IMR-90 (cell line): ENCODE measurements around the gene RERE. TPM values are rescaled to one million over a fixed set of nuclear protein-coding genes. Genes with fewer than 3 reads are reported as not detected.

Experiments
- ATAC-seq: fragments of 200-7000 bp; cut with Tn5 transposase; 2 replicates; pipeline ENCODE4 v1.9.1; 2020; ENCODE audit warnings: low read depth, mild to moderate bottlenecking, moderate library complexity
- BruUV-seq: library from RNA; stranded (reverse); fragments of 400-500 nt; replicated peaks from 2 replicates; lab custom pipeline; 2021; lab: Mats Ljungman, UMichigan
- CTCF ChIA-PET: fragments of 300-600 bp; formaldehyde crosslinking; extraction: SDS; loops from one replicate; lab custom pipeline; 2021; ENCODE audit warnings: antibody characterized with exemption; lab: Yijun Ruan, JAX
- POLR2A ChIA-PET: fragments of 300-600 bp; sonication (Branson Sonifier 250); formaldehyde crosslinking; loops from one replicate; lab custom pipeline; 2022; ENCODE audit warnings: antibody characterized with exemption; ENCODE audit not compliant: unreplicated experiment; lab: Charles Lee
- DNase-seq: peaks from one replicate; pipeline ENCODE4 v3.0.0; 2013
- H2AFZ ChIP-seq: replicated peaks from 2 replicates; pipeline ENCODE3; 2013; ENCODE audit warnings: low read length, mild to moderate bottlenecking; ENCODE audit not compliant: poor library complexity
- H2AK5ac ChIP-seq: 2 replicates; pipeline ENCODE4 v1.6.1; 2013; ENCODE audit warnings: low read depth, low read length, inconsistent platforms
- H2AK9ac ChIP-seq: replicated peaks from 2 replicates; pipeline ENCODE3; 2013; ENCODE audit warnings: mild to moderate bottlenecking, low read depth, low read length, moderate library complexity; ENCODE audit not compliant: poor library complexity
- H2BK120ac ChIP-seq: 2 replicates; pipeline ENCODE4 v1.6.1; 2013; ENCODE audit warnings: low read depth, low read length, inconsistent platforms
- H2BK15ac ChIP-seq: 3 replicates; pipeline ENCODE4 v1.6.1; 2013; ENCODE audit warnings: low read depth, low read length, inconsistent platforms
- H2BK20ac ChIP-seq: 2 replicates; pipeline ENCODE4 v1.6.1; 2013; ENCODE audit warnings: low read depth, mild to moderate bottlenecking, inconsistent platforms, low read length, moderate library complexity
- H2BK5ac ChIP-seq: 2 replicates; pipeline ENCODE4 v1.6.1; 2013; ENCODE audit warnings: mild to moderate bottlenecking, low read depth, low read length, inconsistent platforms; ENCODE audit not compliant: poor library complexity, severe bottlenecking
- H3K14ac ChIP-seq: replicated peaks from 2 replicates; pipeline ENCODE4 v1.6.1; 2013; ENCODE audit warnings: low read depth, low read length, inconsistent platforms
- H3K18ac ChIP-seq: 2 replicates; pipeline ENCODE4 v1.6.1; 2013; ENCODE audit warnings: low read depth, low read length, control low read depth
- H3K23ac ChIP-seq: 2 replicates; pipeline ENCODE4 v1.6.1; 2013; ENCODE audit warnings: low read depth, low read length, inconsistent platforms
- H3K27ac ChIP-seq: 2 replicates; pipeline ENCODE4 v1.5.1; 2013; ENCODE audit warnings: mild to moderate bottlenecking, control low read depth, low read length; ENCODE audit not compliant: insufficient read depth
- H3K27me3 ChIP-seq: 2 replicates; pipeline ENCODE4 v1.6.1; 2013; ENCODE audit warnings: low read length; ENCODE audit not compliant: control insufficient read depth, insufficient read depth
- H3K36me3 ChIP-seq: 2 replicates; pipeline ENCODE4 v1.6.1; 2013; ENCODE audit warnings: low read length, mixed read lengths; ENCODE audit not compliant: control insufficient read depth, insufficient read depth
- H3K4ac ChIP-seq: 2 replicates; pipeline ENCODE4 v1.6.1; 2013; ENCODE audit warnings: low read depth, low read length, inconsistent platforms
- H3K4me1 ChIP-seq: 2 replicates; pipeline ENCODE4 v1.6.1; 2013; ENCODE audit warnings: low read length, mixed read lengths; ENCODE audit not compliant: control insufficient read depth, insufficient read depth
- H3K4me2 ChIP-seq: 2 replicates; pipeline ENCODE4 v1.6.1; 2013; ENCODE audit warnings: low read depth, mild to moderate bottlenecking, control low read depth, low read length, moderate library complexity
- H3K4me3 ChIP-seq: 2 replicates; pipeline ENCODE4 v1.5.1; 2013; ENCODE audit warnings: low read depth, mild to moderate bottlenecking, control low read depth, low read length, moderate library complexity; ENCODE audit not compliant: insufficient read depth
- H3K56ac ChIP-seq: 2 replicates; pipeline ENCODE4 v1.6.1; 2013; ENCODE audit warnings: low read length, inconsistent platforms; ENCODE audit not compliant: insufficient read depth; ENCODE audit errors: extremely low read depth
- H3K79me1 ChIP-seq, 2 experiments: 2 replicates each; pipeline ENCODE4 v1.6.1; 2013; ENCODE audit warnings: low read length in 2 of 2, inconsistent platforms in 1 of 2, low read depth in 1 of 2
- H3K9ac ChIP-seq: 2 replicates; pipeline ENCODE4 v1.6.1; 2013; ENCODE audit warnings: low read depth, low read length, control low read depth
- H3K9me1 ChIP-seq: 2 replicates; pipeline ENCODE4 v1.6.1; 2013; ENCODE audit warnings: low read length, inconsistent platforms; ENCODE audit not compliant: insufficient read depth
- H3K9me3 ChIP-seq: 2 replicates; pipeline ENCODE4 v1.6.1; 2013; ENCODE audit warnings: low read length; ENCODE audit not compliant: control insufficient read depth, insufficient read depth
- H4K20me1 ChIP-seq: 2 replicates; pipeline ENCODE4 v1.6.1; 2013; ENCODE audit warnings: low read length, inconsistent platforms; ENCODE audit not compliant: insufficient read depth
- H4K5ac ChIP-seq: 2 replicates; pipeline ENCODE4 v1.6.1; 2013; ENCODE audit warnings: mild to moderate bottlenecking, low read depth, low read length, control low read depth
- H4K8ac ChIP-seq, 2 experiments: 2 replicates each; pipeline ENCODE4 v1.6.1; 2013; ENCODE audit warnings: low read depth in 2 of 2, low read length in 2 of 2, control low read depth in 1 of 2, inconsistent platforms in 1 of 2
- H4K91ac ChIP-seq: 2 replicates; pipeline ENCODE4 v1.6.1; 2013; ENCODE audit warnings: low read depth, low read length, inconsistent platforms; ENCODE audit not compliant: insufficient read depth
- BHLHE40 ChIP-seq: fragments of 150-350 bp; IDR thresholded peaks from 2 replicates; pipeline ENCODE4 v1.6.1; 2016; ENCODE audit warnings: mild to moderate bottlenecking, low read depth, low read length
- CEBPB ChIP-seq: IDR thresholded peaks from 2 replicates; pipeline ENCODE4 v1.6.1; 2012; ENCODE audit warnings: low read depth, low read length, improper control_type of control experiment
- MAFK ChIP-seq: IDR thresholded peaks from 2 replicates; pipeline ENCODE4 v1.6.1; 2012; ENCODE audit warnings: low read depth, low read length, improper control_type of control experiment
- SMC3 ChIP-seq: fragments of 150-350 bp; IDR thresholded peaks from 2 replicates; pipeline ENCODE4 v1.6.1; 2016; ENCODE audit warnings: low read depth, mild to moderate bottlenecking, antibody characterized with exemption, low read length, moderate library complexity
- WGBS, 2 experiments: methylation state at CpG; one replicate each; pipeline versions ENCODE4 v1.1.5 to v1.1.7; 2013; ENCODE audit warnings: missing lambda C conversion rate in 2 of 2; ENCODE audit not compliant: insufficient read length in 1 of 2; ENCODE audit errors: extremely low coverage in 2 of 2; 5-methylcytosine and 5-hydroxymethylcytosine counted together
- dilution Hi-C: fragments of 300-500 bp; cut with HindIII; formaldehyde crosslinking; loops from one replicate; pipeline ENCODE4 v1.14.3; 2018; ENCODE audit warnings: low sequenced_read_pairs; ENCODE audit not compliant: unreplicated experiment
- in situ Hi-C: fragments of 300-500 bp; cut with MboI; formaldehyde crosslinking; loops from 3 replicates; pipeline ENCODE4 v1.14.3; 2019; ENCODE audit warnings: low sequenced_read_pairs, inconsistent platforms, mixed read lengths
- intact Hi-C: fragments of 100-400 bp; cut with micrococcal nuclease; formaldehyde crosslinking; loops from 2 replicates; pipeline ENCODE4 v1.10.0; 2022
- polyA plus RNA-seq, 3 experiments: library from polyadenylated mRNA; depleted of rRNA; stranded (reverse); fragments of >200 nt; gene quantifications; 2 replicates each; pipeline ENCODE4 v1.2.3, GENCODE V29; 2012; ENCODE audit warnings: low replicate concordance in 1 of 3
- total RNA-seq: library from RNA; depleted of rRNA; stranded (reverse); fragments of >200 nt; gene quantifications from 2 replicates; pipeline ENCODE4 v1.2.3, GENCODE V29; 2012

Gene RERE
- total and polyA plus RNA-seq, 2 of the 4 experiments (the other 2 are of a cell fraction), result 11.5 to 25.1 TPM

- Histone ChIP-seq H2AK5ac (no peak overlapping the region), H3K23ac (no peak overlapping the region), H2AFZ (no peak overlapping the region), H2BK20ac (no peak overlapping the region), H3K36me3 (peaks cover 3% of the 10 kb centered on the region; the same call in 1 of the 2 replicates), H4K91ac (no peak overlapping the region), H4K8ac (no peak overlapping the region), H4K5ac (no peak overlapping the region), H3K9me3 (no peaks in the 10 kb centered on the region), H3K4ac (no peak overlapping the region), H4K20me1 (no peaks in the 10 kb centered on the region; the same call in 1 of the 2 replicates), H3K79me1 (peaks cover 42 to 58% of the 10 kb centered on the region in 2 experiments), H2BK15ac (no peak overlapping the region), H3K4me2 (no peak overlapping the region), H2BK120ac (no peak overlapping the region), H3K27ac (no peak overlapping the region), H3K4me1 (peaks cover 23% of the 10 kb centered on the region), H3K9me1 (peaks cover 21% of the 10 kb centered on the region), H3K56ac (no peak overlapping the region), H3K4me3 (no peak overlapping the region), H3K18ac (no peak overlapping the region), H2AK9ac (no peak overlapping the region), H2BK5ac (no peak overlapping the region), H3K14ac (no peak overlapping the region), H3K9ac (no peak overlapping the region), H3K27me3 (no peaks in the 10 kb centered on the region)
- dilution Hi-C loops, result no loop called here
- BruUV-seq, result no TSS peak
- in situ Hi-C loops, result no loop called here
- ChIA-PET POLR2A (interaction anchor here (0.6 kb wide), 1 partner anchor 35 kb away, joined by 4 read pairs; no protein-coding TSS in a partner anchor), CTCF (interaction anchor here (0.9 kb wide), 1 partner anchor 16 kb away, joined by 4 read pairs; no protein-coding TSS in a partner anchor)
- intact Hi-C loops, result loop anchor here (5.0 to 10.0 kb wide), 3 partner anchors 94 to 386 kb away; partner anchors contain the start of gene RERE
- no CpG with 5 or more reads among the region's 4 CpGs for WGBS, 2 experiments
- TF ChIP-seq SMC3 (no peak), MAFK (no peak), CEBPB (no peak), BHLHE40 (no peak)
- DNase-seq (no peak), ATAC-seq (no peak)
Observed at GRCh38 chr1:8468751-8469150, 348.7 kb downstream of the RERE start.
